ENCODE results near the gene FKBP4.

FKBP4 gene

DNA sequence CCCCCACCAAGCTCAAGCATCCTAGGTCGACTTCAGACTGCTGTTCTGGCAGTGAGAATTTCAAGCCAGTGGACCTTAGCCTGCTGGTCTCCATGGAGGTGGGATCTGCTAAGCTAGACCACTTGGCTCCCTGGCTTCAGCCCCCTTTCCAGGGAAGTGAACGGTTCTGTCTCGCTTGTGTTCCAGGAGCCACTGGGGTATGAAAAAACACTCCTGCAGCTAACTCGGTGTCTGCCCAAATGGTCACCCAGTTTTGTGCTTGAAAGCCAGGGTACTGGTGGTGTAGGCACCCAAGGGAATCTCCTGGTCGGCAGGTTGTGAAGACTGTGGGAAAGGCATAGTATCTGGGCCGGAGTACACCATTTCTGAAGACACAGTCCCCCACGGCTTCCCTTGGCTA lies 44.6 kb upstream of the FKBP4 start:
- H3K9ac ChIP-seq (ENCODE audit: low read length) = no peak overlapping the region
- H2AFZ ChIP-seq (ENCODE audit: low read depth, low read length, severe bottlenecking) = no peak overlapping the region
- TF ChIP-seq, protein P1, sequence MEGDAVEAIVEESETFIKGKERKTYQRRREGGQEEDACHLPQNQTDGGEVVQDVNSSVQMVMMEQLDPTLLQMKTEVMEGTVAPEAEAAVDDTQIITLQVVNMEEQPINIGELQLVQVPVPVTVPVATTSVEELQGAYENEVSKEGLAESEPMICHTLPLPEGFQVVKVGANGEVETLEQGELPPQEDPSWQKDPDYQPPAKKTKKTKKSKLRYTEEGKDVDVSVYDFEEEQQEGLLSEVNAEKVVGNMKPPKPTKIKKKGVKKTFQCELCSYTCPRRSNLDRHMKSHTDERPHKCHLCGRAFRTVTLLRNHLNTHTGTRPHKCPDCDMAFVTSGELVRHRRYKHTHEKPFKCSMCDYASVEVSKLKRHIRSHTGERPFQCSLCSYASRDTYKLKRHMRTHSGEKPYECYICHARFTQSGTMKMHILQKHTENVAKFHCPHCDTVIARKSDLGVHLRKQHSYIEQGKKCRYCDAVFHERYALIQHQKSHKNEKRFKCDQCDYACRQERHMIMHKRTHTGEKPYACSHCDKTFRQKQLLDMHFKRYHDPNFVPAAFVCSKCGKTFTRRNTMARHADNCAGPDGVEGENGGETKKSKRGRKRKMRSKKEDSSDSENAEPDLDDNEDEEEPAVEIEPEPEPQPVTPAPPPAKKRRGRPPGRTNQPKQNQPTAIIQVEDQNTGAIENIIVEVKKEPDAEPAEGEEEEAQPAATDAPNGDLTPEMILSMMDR (IDR thresholded peaks at IDR 0.05; ENCODE audit: insufficient read depth, low read length, poor library complexity, severe bottlenecking) = no peak
- TF ChIP-seq EZH2phosphoT487 (conservative IDR thresholded peaks at IDR 0.05; ENCODE audit: low read length) = no peak
- no peaks in the 10 kb centered on the region for H3K9me2 ChIP-seq (replicated peaks; ENCODE audit: insufficient read depth, low read length)
- H3K79me2 ChIP-seq (ENCODE audit: insufficient read depth, low read length) = no peaks in the 10 kb centered on the region
- no peak overlapping the region for H3K4me3 ChIP-seq (ENCODE audit: insufficient read depth, low read length, poor library complexity, severe bottlenecking)
- no peaks in the 10 kb centered on the region for H3K27me3 ChIP-seq (ENCODE audit: low read length)
- H3K4me2 ChIP-seq (ENCODE audit: low read depth, low read length, poor library complexity, severe bottlenecking) = no peak overlapping the region
- H4K20me1 ChIP-seq (ENCODE audit: low read depth, low read length) = no peaks in the 10 kb centered on the region
- H3K9me3 ChIP-seq (ENCODE audit: insufficient read depth, low read length) = no peaks in the 10 kb centered on the region
- H3K27ac ChIP-seq (ENCODE audit: low read depth, low read length) = no peak overlapping the region
- no peaks in the 10 kb centered on the region for H3F3A ChIP-seq (ENCODE audit: insufficient read depth)
- H3K36me3 ChIP-seq (ENCODE audit: low read length) = no peaks in the 10 kb centered on the region

DNA sequence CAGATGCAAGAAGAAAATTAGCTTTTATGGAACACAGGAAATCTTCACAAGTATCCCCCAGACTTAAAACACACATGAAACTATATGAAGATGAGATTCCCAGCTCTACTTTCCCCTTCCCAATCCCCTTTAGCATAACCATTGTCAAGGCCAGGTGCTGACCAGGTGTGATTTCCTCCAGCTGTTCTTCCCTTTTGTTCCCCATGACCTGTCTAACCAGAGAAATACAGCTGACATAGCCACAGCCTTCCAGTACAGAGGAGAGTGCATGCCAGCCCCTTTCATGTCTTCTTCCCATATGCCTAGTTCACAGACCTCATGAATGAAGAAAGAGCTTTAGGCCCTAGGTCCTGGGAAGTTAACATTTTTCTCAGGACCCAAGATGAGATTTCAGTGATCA lies 43.5 kb upstream of the FKBP4 start:
- Histone ChIP-seq H3K79me2 (ENCODE audit: insufficient read depth, low read length) (no peaks in the 10 kb centered on the region), H3K36me3 (ENCODE audit: low read length) (no peaks in the 10 kb centered on the region), H3K27me3 (ENCODE audit: low read length) (no peaks in the 10 kb centered on the region), H4K20me1 (ENCODE audit: low read depth, low read length) (no peaks in the 10 kb centered on the region), H3K27ac (ENCODE audit: low read depth, low read length) (no peak overlapping the region), H3K4me3 (ENCODE audit: insufficient read depth, low read length, poor library complexity, severe bottlenecking) (no peak overlapping the region), H3F3A (ENCODE audit: insufficient read depth) (no peaks in the 10 kb centered on the region), H3K9me3 (ENCODE audit: insufficient read depth, low read length) (no peaks in the 10 kb centered on the region), H2AFZ (ENCODE audit: low read depth, low read length, severe bottlenecking) (no peak overlapping the region), H3K4me2 (ENCODE audit: low read depth, low read length, poor library complexity, severe bottlenecking) (no peak overlapping the region), H3K9me2 (replicated peaks; ENCODE audit: insufficient read depth, low read length) (no peaks in the 10 kb centered on the region), H3K9ac (ENCODE audit: low read length) (no peak overlapping the region)
- TF ChIP-seq, protein P1 (IDR thresholded peaks at IDR 0.05; ENCODE audit: insufficient read depth, low read length, poor library complexity, severe bottlenecking) = no peak
- no peak for TF ChIP-seq EZH2phosphoT487 (conservative IDR thresholded peaks at IDR 0.05; ENCODE audit: low read length)

DNA sequence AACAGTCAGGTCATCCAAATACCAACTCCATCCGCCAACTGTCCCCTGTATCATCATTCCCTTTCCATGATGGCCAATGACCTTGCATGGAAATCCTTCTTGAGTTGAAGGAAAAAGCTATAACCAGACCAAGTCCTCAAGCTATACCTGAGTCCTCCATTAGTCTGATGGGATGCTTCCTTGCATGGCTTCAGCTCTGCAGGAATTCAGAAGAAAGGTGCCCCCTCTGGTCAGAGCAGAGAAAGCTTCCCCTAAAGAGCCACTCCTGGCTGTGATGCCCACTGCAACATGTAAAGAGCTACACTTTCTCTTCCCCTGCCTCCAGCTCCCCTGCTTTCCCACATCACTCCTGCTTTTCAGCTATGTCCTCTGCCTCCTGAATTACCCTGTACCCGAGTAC lies 43.1 kb upstream of the FKBP4 start:
- Histone ChIP-seq H3K27ac (ENCODE audit: low read depth, low read length) (no peak overlapping the region), H3K4me3 (ENCODE audit: insufficient read depth, low read length, poor library complexity, severe bottlenecking) (no peak overlapping the region), H3K27me3 (ENCODE audit: low read length) (no peaks in the 10 kb centered on the region), H3K36me3 (ENCODE audit: low read length) (no peaks in the 10 kb centered on the region), H3K9me2 (replicated peaks; ENCODE audit: insufficient read depth, low read length) (no peaks in the 10 kb centered on the region), H2AFZ (ENCODE audit: low read depth, low read length, severe bottlenecking) (no peak overlapping the region), H3K9me3 (ENCODE audit: insufficient read depth, low read length) (no peaks in the 10 kb centered on the region), H3K4me2 (ENCODE audit: low read depth, low read length, poor library complexity, severe bottlenecking) (no peak overlapping the region), H3F3A (ENCODE audit: insufficient read depth) (no peaks in the 10 kb centered on the region), H3K9ac (ENCODE audit: low read length) (no peak overlapping the region), H3K79me2 (ENCODE audit: insufficient read depth, low read length) (no peaks in the 10 kb centered on the region), H4K20me1 (ENCODE audit: low read depth, low read length) (no peaks in the 10 kb centered on the region)
- TF ChIP-seq, protein P1 (IDR thresholded peaks at IDR 0.05; ENCODE audit: insufficient read depth, low read length, poor library complexity, severe bottlenecking) = no peak
- TF ChIP-seq EZH2phosphoT487 (conservative IDR thresholded peaks at IDR 0.05; ENCODE audit: low read length) = no peak
